GF-D8 (cell line): ENCODE results near the gene TMEM59L.
"Not testable (repeated sequence)": the region's sequence is repeated elsewhere in the genome, so short reads cannot be mapped to it uniquely, and the experiment has no call there.

Experiments
- DNase-seq: peaks from one replicate; lab custom pipeline; 2025; lab: John Stamatoyannopoulos, UW

The TMEM59L gene

DNA sequence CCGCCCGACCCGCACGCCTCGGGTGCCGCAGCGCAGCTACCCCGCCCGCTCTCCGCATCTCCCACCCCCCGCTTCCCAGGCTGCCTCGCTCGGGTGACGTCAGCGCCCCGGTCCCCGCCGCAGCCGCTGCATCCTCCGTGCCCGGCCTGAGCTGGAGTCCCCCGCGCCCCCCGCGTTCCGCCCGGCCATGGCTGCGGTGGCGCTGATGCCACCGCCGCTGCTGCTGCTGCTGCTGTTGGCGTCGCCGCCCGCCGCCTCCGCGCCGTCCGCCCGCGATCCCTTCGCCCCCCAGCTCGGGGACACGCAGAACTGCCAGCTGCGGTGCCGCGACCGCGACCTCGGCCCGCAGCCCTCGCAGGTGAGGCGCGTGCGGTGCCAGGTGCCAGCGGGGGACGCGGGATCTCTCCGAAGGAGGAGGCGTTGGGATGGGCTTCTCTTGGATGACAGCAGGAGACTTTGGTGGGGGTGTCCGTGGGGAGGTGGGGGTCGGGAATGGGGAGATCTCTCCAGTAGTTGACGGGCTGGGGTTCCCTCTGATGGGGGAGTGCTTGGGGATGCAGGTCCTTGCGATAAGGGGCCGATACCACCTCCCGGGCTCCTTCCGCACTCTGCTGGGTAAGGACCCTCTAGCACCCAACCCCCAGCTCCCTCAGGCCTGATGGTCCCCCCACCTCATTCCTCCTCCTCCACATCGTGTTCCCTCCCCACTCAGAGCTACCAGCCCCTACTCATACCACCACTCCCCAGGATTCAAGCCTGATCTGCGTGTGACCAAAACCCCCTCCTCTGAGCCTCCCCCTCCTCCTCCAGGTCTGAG lies at the start of gene TMEM59L:
TMEM59L (plus strand) TSS at position 99 of the 817 bp plus-strand sequence; CDS start at position 188, 89 bp downstream.
- DNase-seq = no peak

DNA sequence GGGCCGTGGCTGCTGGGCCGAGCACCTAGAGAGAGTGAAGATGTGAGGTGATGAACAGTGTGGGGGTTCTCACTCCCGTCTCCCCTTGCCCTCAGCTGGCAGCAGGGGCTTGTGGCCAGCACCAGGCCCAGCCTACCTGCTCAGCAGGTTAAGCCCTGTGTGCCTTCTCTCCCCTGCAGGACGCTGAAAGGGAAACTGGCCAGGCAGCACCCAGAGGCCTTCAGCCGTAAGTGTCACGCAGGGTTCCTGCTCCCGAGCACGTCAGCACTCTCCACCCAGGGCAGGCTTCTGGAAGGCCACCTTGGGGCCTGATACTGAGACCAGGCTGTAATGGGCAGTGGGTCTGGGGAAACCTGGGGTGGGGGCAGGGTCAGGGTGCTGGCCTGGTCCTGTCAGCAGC lies 45.7 kb upstream of the TMEM59L start:
- no peak for DNase-seq

DNA sequence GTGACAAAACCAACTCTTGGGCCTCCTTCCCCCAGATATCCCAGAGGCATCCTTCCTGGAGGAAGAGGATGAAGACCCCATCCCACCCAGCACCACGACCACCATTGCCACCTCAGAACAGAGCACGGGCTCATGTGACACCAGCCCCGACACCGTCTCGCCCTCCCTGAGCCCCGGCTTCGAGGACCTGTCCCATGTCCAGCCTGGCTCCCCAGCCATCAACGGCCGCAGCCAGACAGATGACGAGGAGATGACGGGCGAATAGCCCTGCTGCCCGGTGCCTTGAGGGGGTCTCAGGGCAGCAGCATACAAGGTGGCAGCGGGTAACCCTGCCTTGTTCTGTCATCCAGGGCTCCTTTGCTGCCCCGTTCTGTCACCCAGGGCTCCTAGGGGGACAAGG lies 44.3 kb upstream of the TMEM59L start:
- DNase-seq = no peak

DNA sequence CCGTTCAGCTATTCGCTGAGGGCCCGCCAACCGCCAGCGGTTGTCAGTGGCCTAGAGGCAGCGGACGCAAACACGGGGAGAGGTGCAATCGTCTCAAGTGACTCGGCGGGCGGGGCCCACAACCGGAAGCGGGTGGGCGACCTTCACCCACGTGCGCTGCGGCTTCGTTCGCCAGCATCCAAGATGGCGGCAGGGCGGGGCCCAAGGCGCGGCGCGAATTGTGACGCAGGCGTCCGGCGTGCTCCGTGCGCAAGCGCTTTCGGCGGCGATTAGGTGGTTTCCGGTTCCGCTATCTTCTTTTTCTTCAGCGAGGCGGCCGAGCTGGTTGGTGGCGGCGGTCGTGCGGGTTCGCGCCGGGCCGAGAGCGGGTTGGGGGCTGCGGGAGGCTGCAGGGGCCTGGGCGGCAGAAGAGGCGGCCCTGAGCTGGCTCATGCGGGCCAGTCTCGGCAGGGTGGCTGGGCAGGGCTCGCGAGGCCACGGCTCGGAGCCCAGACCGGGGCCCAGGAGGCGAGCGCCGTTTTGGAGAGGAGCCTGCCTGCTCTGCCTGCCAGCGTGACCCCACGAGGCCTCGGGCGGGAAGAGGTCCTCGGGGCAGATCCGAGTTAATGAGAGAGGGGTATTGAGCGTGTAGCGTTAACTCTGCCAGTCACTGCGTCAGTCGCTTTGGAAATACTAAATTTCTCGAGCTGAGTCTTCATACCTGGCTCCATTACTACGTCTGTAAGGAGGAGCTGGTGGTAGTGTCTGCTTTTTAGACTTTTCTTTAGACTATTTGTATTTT lies 40.9 kb upstream of the TMEM59L start, which contains the start of gene UBA52:
UBA52 (plus strand) TSS at position 294 of the 781 bp plus-strand sequence. CDS start 1,444 bp downstream, outside the sequence.
- peak; percentile 93 for DNase-seq

DNA sequence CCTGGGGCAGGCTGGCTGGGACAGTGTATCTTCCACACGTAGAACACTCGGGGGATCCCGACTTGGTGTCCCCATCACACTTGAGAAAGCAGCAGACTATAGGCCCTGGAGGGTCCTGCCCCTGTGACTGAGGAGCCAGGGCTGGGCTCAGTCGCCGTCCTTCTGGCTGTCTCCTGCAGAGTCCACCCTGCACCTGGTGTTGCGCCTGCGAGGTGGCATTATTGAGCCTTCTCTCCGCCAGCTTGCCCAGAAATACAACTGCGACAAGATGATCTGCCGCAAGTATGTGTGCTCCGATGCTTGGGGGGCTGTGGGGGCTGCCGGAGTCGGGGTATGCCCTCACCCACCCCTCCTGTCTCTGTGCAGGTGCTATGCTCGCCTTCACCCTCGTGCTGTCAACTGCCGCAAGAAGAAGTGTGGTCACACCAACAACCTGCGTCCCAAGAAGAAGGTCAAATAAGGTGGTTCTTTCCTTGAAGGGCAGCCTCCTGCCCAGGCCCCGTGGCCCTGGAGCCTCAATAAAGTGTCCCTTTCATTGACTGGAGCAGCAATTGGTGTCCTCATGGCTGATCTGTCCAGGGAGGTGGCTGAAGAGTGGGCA lies 37.9 kb upstream of the TMEM59L start:
- DNase-seq = no peak

DNA sequence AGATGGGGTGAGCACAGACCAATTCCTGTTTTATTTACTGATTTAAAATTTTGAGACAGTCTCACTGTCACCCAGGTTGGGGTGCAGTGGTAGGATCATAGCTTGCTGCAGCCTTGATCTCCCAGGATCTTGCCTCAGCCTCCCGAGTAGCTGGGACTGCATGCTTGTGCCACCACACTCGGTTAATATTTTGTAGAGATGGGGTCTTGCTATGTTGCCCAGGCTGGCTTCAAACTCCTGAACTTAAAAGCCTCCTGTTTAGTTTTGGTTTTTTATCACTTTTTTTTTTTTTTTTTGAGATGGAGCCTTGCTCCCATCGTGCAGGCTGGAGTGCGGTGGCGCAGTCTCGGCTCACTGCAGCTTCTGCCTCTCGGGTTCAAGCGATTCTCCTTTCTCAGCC lies 36.3 kb upstream of the TMEM59L start:
- DNase-seq = no peak

DNA sequence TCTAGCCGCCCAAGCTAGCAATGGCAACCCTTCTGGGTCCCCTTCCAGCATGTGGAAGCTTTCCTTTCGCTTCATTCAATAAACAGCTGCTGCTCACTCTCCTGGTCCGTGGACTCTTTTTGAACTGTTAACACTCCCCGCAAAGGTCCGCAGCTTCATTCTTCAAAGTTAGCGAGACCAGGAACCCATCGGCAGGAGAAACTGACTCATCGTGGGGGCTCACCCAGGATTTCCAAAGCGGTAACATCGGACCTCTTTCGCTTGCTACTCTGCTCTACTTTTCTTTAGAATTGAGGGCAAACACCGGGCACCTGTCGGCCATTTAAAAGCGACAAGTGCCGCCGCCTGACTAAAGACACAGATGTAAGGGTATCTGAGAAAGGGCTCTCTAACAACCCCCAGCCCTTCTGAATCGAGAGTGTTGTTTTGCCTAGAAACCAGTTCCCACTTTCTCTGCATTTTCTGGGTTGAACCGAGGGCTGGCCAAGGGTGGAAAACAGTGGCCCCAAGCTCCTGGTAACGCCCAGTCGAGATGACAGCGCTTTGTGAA lies 35.2 kb upstream of the TMEM59L start:
- DNase-seq = no peak

DNA sequence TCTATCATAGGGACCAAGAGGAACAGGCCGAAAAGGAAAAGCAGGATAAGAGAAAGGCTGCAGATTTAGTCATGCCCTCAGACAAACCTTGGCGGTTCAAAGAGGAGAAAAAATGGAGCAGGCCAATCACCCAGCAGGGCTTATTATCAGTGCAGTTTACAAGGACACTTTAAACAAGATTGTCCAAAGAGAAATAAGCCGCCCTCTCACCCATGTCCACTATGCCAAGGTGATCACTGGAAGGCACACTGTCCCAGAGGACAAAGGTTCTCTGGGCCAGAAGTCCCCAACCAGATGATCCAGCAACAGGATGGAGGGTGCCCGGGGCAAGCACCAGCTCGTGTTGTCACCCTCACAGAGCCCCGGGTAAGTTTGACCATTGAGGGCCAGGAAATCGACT lies 32.4 kb upstream of the TMEM59L start:
- DNase-seq = no peak

DNA sequence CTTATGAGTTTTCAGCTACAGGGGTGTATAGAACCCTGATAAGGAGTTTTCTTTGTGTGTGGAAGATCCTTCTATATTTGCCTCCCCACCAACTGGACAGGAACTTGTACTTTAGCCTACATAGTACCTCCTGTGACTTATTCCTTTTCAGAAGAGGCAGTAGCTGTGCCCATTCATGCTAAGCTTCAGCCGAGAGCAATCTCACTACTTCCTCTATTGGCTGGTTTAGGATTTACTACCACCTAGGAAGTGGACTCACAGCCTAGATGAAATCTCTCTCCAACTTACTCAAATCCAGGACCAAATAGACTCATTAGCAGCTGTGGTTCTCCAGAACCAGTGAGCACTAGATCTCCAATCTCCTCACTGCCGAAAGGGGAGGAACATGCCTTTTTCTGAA lies 26.4 kb upstream of the TMEM59L start:
- peak; percentile 39 for DNase-seq

DNA sequence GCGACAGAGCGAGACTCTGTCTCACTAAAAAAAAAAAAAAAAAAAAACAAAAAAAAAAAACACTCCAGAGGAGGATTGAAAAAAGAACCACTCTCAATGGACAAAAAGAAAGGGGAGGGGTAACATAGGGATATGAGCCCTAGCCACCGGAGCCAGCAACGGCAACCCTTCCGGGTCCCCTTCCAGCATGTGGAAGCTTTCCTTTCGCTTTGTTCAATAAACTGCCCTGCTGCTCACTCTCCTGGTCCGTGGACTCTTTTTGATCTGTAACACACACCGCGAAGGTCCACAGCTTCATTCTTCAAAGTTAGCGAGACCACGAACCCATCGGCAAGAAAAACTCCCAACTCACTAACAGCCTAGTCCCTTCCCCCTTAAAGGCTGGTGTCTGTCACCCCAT lies 25.1 kb upstream of the TMEM59L start:
- DNase-seq = no peak

DNA sequence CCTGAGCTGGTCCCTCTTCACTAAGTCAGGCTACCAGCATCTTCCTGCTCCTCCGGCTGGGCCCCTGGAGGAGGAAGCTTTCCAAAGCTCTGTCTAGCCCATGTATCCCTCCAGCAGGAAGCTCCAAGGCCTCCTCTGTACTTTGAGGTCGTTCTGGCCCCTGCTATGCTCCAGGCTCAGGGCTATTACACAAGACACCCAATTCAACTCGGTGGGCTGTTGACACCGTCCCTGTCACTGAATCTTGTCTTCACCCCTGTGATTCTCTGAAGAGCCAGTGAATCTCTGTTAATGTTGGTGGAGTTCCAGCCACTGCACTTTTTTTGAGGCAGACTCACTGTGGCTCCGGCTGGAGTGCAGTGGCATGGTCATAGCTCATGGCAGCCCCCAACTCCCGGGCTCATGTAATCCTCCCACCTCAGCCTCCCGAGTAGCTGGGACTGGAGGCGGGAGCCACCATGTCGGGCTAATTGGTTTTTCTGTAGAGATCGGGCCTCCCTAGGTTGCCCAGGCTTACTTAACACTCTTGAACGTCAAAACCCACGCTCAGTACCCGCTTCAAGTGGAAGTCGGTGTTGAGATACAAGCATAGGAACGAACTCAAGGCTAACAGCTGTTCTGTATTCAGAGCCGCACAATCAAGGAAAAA lies 24.6 kb upstream of the TMEM59L start:
- DNase-seq = peak; percentile 14

DNA sequence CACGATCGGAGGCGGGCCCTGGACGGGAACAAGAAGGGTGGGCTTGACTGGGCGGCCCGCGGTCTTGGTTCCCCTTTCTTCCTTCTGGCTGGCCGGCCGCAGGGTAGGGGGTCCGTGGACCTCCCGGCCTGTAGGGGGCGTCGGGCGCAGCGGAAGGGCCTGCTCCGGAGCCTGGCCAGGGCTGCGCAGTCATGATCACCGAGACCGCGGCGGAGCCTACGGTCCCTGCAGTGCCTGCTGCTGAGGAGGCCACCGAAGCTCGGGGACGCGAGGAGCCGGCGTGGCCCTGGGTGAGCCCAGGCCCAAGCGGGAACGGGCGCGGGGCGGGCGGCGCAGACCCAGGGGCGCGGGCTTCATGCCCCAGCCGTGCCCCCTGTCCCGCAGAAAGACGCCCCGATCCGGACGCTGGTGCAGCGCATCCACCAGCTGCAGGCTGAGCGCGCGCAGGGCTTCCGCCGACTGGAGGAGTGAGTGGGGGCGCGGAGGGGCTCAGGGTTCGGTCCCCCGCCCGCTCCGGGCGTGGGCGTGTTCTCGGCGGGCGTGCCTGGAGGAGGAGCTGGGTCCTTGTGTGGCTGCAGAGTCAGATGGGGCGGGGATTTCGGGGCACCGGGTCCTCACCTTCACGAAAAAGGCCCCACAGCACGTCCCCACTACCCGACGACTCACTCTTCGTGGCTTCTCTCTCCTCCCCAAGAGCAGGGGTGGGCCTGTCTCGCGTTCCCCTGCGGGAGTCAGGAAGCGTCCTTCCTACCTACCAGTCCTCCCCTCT lies 23.9 kb upstream of the TMEM59L start, which contains the start of gene REX1BD:
REX1BD (plus strand) TSS at position 188 of the 769 bp plus-strand sequence; CDS start at position 192, 4 bp downstream.
- DNase-seq = peak; percentile 83

DNA sequence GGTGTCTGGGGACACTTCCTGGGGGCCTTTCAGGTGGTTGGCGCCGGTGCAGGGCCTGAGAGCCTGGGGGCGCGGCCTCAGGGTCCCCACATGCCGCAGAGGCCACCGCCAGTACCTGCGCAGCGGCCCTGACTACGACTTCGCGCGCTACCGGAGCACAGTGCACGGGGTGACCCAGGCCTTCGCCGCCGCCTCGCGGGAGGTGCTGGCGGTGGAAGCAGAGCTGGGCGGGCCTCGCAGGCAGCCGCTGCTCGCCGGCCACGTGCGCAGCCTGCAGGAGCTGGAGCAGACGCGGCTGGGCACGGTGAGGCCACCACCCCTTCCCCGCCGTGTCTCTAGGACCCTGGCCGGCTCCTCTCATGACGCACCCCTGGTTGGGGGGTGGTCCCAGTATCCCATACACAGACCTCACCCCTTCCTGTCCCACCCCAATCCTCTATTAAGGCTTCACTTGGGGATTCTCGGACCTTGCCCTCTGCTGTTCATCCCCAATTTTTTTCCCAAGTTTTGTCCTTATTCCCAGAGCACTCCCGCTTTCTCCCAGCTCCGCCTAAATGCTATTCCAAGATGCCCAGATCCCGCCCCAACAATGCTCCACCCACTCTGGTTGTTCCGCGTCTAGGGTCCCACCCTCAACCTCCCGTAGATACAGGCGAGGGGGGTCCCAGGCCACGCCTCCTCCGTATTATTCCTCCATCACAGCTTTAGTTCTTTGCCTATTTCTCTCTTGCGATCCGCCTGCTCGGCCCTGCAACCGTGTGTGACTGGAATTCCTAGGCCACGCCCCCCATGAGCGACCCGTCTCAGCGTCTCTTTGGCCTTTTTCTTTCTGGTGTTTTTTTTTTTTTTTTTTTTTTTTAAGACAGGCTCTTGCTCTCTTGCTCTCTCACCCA lies 23.0 kb upstream of the TMEM59L start:
- peak; percentile 19 for DNase-seq

DNA sequence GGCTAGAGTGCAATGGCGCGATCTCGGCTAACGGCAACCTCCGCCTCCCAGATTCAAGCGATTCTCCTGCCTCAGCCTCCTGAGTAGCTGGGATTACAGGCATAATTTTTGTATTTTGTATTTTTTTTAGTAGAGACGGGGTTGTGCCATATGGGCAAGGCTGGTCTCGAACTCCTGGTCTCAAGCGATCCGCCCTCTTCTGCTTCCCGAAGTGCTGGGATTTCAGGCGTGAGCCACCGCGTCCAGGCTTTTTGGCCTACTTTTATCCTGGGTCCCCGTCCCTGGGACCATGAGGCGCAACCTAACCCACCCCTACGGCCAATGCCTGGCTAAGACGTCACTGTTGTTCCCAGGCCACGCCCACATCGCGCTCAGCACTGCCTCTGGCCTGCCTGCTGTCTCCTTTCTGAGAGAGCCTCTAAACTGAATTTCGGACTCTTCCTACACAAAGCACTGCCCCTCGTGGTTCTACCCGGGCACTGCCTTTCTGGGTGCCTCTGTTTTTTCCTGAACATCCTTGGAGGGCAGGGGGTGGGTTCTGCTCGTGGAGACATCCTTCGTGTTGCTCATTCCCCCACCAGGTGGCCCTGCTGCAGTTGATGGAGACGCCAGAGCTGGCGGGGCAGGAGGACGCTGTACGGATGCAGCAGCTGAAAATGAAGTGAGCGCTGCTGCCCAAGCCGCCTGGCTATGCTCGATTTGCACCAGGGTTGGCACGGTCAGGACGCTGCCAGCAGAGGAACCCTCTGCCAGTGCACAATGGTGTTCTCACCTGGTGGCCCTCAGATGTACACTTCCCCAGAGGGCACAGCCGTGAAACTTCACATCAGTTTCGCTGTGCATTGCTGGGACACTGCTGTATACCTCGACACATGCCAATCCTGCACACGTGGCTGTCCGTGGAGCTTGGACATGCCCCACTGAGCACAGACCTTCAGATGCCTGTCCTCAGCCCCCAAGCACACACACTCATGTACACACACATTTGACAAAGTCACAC lies 22.1 kb upstream of the TMEM59L start:
- no peak for DNase-seq

DNA sequence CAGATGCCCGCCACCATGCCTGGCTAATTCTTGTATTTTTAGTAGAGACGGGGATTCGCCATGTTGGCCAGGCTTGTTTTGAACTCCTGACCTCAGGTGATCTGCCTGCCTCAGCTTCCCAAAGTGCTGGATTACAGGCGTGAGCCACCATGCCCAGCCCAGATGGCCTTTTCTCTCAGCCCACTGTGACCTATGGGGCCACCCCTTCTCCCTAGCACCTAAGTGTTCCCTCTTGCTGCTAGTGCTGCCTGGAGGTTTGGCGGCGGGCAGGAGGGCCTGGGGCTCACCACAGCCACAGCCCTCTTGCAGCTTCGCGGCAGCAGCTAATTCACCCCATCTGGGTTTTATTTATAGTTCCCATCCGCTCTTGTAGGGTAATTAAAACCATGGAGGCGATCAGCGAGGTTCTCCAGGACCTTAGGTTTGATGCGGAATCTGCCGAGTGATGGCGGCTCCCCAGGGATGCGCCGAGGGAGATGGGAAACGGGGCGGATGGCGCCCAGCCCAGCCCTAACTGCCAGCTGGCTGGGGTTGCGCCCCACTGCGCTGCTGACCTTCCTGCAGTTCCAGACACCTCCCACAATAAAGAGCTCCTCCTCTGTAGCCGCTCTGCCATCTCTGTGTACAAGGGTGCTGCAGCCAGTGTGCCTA lies 20.8 kb upstream of the TMEM59L start:
- DNase-seq = no peak

DNA sequence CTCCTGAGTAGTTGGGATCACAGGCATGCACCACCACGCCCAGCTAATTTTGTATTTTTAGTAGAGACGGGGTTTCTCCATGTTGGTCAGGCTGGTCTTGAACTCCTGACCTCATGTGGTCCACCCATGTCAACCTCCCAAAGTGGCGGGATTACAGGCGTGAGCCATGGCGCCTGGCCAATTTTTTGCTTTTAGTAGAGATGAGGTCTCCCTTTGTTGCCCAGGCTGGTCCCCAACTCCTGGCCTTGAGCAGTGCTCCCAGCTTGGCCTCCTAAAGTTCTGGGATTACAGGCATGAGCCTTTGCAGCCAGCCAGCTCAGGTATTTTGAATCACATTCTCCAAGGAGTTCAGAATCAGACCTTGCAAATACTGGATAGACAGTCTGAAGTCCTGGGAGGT lies 19.9 kb upstream of the TMEM59L start:
- not testable (repeated sequence) for DNase-seq

DNA sequence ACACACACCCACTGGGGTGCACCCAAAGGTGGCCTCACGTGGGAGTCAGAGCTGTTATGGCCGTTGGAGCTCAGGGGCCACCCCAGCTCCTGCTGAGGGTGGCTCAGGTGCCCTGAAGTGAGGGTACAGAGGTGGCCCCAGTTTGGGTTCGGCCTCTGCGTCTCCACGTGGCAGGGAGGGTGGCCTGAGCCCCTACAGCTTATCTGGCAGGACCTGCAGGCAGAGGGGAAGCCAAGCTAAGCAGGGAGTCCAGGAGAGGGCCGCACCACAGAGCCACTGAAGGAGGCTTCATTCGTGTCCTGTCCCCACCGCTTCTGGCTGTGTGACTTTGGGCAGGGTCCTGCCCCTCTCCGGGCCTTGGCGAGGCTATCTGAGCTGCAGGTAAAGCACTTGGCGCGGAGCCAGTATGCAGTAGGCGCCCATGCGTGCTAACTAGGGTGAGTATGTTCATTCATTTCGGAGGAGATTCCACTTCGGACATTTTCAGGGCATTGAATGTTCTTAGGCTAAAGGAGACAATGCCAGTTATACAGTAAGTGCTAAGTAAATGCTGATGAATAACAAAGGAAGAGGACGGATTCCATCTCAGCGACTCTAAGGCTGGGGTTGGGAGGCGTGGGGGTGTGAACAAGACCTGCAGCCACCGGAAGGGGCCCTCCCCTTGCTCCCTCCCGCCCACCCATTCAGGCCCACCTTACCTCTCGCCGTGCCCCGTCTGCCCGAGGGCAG lies 19.1 kb upstream of the TMEM59L start:
- no peak for DNase-seq
